ENCODE data around the gene RAD50.

The RAD50 gene

GRCh38 chr5:132662004-132662401 lies 105.2 kb downstream of the RAD50 start:
- DNase-seq (ENCODE audit: low spot score): no peak

DNA sequence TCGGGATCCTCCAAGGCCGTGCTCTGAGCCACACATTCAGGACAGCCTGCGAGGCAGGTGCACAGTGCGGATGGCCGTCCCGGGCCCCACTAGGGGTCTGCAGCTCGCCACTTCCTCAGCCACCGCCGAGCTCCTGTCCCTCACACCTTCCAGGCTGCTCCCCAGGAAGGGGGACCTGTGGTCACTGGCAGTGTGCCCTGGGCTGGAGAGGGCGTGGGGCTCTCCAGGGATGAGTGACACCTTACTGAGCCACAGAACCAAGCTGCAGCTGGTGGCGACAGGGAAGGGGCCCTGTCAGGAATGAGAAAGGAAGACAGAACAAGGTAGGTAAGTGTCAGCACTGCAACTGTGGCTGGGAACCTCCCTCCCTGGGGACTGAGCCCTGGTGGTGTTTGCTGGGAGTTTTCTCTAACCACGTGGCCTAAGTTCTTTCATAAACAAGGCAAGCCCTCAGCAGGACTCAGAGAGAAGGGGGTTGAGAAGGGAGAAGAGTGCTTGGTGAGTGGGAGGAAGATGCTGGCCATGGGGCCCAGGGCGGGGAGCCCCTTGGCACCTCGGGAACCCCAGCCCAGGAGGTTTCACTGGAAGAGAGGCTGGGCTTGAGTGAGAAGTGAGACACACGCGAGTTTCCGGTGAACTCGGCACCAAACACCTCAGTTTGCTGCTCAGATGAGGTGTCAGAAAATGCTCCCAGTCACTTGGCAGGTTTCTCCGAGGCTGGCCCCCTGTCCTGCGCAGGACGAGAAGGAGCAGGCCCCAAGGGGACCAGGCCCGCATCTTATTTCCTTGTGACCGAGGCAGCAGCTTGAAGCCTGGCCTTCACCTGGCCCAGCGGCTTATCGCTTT lies 106.4 kb downstream of the RAD50 start:
- peak; percentile 48 for DNase-seq (ENCODE audit: low spot score)

- DNase-seq (ENCODE audit: low spot score): no peak
Observed at GRCh38 chr5:132663771-132664695, 107.3 kb downstream of the RAD50 start.

- DNase-seq (ENCODE audit: low spot score): no peak
Observed at GRCh38 chr5:132664696-132665209, 108.0 kb downstream of the RAD50 start.

- DNase-seq (ENCODE audit: low spot score): no peak
Observed at GRCh38 chr5:132665574-132666080, 108.8 kb downstream of the RAD50 start.

DNA sequence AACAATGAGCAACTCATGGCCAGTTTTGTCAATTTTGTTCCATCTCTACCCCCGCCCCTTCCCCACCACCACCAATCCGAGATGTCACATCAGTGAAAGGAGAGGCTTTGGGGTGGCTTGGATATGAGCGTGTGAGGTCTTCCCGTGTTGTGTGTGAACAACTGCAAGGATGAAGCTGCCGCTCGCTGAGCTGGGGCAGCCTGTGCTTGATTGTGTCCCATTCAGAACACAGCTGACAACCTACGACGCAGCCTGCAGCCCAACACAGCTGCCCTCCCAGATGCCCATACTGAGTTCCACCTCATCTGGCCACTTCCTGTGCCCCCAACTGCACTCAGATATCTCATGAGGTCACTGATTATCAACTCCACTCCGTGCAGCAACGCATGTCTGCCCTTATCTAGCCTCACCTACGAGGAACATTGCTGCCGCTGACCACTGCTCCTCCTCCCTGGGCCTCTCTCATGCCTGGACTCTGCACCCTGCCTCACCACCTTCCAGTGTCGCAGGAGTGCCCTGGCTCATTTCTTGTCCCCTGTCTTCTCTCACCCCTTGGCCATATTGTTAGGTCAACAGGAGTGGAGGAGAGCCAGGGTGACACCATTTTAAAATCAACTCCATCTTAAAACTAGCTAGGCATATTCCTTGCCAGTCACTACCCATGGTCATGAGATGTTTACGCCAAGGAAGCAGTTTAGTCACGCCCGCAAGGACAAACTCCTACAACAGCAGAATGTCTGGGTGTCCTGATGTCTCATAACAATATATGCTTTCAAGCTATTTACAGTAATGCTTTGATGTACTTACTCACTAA lies 109.7 kb downstream of the RAD50 start:
- no peak for DNase-seq (ENCODE audit: low spot score)

DNA sequence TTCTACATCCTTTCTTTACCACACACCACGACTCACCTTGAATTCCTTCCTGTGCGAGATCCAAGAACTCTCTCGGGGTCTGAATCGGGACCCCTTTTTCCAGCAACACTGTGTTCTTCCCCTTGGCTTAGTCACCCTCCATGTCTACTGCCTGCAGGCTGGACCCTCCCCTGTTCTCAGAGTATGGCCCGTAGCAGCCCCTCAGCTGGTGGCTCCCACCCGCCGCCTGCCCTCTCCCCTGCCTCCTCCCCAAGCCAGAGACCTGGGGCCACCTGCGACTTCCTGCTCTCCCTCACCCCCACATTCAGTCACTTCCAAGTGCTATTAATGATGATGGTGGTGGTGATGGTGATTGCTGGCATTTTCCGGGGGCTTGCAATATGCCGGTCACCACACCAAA lies 110.5 kb downstream of the RAD50 start:
- DNase-seq (ENCODE audit: low spot score): no peak

- DNase-seq (ENCODE audit: low spot score): no peak
Observed at GRCh38 chr5:132667761-132668705, 111.3 kb downstream of the RAD50 start.

DNA sequence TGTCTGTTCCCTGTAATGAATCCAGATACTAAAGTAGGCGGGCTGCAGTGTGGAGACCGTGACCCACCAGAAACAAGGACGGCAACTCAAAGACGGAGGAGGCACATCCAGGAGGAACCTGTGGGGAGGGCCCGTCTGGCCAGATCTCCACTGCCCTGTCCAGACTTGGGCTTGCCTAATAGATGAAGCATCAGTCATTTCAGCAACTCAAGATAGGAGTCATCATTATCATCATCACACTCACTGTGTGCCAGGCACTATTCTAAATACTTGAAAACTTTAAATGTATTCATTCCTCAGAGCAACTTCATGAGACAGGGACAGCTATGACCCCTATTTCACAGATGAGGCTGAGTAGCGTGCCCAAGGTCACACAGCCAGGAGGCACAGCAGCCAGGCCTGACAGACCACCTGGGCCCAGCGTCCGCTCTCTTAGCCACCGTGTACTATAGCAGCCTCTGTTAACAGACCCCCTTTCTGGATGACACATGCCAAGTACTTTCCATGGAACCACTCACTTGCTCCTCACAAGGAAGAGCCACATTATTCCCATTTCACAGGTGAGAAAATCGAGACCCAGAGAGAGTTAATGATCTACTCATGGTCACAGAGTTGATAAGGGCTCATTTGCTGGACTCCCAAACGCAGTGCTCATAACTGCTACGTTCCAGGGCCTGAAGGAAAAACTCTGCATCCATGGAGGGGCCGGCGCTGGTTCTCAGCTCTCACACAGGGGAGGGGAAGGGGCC lies 112.1 kb downstream of the RAD50 start:
- no peak for DNase-seq (ENCODE audit: low spot score)

DNA sequence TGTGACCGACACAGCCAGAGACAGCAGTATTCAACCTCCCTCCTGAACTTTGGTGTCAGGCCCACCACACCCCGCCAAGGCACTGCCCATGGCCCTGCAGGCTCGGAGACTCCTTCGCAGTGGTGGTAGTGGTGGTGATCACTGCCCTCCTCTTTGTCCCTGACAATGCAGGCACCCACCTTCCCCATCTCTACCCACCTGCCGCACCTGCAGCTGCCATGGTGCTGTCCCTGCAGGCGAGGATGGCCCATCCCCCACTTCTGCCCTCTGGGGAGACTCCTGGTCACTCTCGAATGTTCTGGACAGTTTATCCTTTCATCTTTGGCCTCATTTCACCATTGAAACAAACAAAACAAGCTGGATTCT lies 112.7 kb downstream of the RAD50 start:
- DNase-seq (ENCODE audit: low spot score): no peak

DNA sequence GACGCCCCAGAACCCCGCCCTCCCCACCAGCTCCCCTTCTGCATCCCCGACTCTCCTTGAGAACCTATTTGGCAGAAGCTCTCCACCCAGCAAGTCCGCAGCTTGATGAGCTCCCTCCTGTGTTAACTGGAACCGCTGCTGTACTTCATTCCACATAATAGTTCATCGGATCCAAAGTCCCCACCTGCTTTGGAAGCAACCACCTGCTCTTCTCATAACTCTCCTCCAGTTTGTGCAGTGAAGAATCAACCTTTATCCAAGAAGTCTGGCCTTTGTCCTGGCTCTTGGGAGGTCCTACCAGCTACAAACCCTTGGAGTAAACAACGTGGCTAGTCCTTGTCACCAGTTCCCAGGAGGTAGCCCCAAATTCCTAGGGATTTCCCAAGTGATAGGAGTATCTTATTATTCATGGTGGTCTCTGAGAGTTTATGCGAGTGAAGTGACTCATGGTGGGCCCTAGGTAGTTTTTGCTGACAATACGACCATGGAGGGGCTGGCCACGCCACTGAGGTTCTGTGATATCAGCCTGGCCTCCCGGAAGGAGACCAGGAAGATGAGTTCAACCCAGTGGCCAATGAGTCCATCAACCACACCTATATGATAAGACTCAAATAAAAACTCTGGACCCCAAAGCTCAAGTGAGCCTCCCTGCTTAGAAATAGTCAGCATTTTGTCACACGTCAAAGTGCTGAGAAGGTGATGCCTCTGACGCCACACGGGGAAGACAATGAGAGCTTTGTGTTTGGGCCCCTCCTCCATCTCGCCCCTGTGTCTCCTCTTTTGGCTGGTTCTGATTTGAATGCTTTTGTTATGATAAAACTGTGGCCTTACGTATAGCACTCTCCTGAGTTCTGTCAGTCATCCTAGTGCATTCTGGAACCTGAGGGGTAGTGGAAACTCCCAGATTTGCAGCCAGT lies 113.4 kb downstream of the RAD50 start:
- no peak for DNase-seq (ENCODE audit: low spot score)

GRCh38 chr5:132671000-132671399 lies 114.2 kb downstream of the RAD50 start:
- no peak for DNase-seq (ENCODE audit: low spot score)

- DNase-seq (ENCODE audit: low spot score): no peak
Observed at GRCh38 chr5:132673488-132673887, 116.7 kb downstream of the RAD50 start.

GRCh38 chr5:132673939-132674630 lies 117.3 kb downstream of the RAD50 start, which contains the start of gene IL4:
TSS of gene IL4 (plus strand) at chr5:132673989. CDS start at chr5:132674051, 62 bp downstream.
- DNase-seq (ENCODE audit: low spot score): no peak

DNA sequence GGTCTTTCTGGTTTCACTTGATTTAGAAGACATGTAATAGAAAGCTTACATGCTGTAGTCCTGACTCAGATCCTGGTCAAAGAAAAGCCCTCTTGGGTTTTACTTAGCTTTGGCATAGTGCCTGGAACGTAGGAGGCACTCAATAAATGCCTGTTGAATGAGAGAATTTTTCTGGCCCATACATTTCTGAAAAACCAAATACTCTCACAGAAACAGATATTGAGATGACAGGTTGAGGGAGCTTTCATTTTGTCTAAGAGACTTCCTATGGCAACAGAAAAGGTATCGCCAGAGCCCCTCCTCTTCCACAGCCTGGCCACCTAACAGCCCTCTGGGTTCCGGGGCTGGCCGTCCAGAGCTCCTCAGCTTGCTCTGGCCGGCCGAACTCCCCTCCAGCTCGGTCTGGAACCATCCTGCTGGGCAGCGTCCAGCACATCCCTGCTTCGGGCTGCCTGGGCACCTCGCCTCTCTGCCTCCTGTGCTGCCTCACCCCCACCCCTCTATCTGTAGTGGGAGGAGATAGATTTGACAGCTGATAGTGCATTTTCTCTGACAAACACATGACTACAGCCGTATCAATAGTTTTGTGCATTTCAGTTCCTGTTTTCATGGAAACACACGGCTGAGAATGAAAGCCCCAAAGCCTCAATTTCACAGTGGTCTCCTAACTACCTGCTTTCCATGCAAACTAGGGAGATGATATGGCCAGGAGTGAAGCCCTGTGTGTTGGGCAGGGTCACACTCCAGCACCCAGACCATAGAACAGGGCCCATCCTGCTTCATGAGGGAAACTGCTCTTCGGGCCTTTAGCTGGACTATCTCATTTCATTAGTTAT lies 118.1 kb downstream of the RAD50 start:
- no peak for DNase-seq (ENCODE audit: low spot score)

- no peak for DNase-seq (ENCODE audit: low spot score)
Observed at GRCh38 chr5:132675936-132676689, 119.3 kb downstream of the RAD50 start.

Measured in iPS-NIHi11 (cell line).